K562 (cell line): Measurements from ENCODE around the gene TMPO. TPM values are rescaled to one million over a fixed set of nuclear protein-coding genes. Genes with fewer than 3 reads are reported as not detected.

Experiments
- ATAC-seq: fragments of 200-7000 bp; cut with Tn5 transposase; 3 replicates; pipeline ENCODE4 v1.9.1; 2020; ENCODE audit warnings: moderate library complexity
- BruUV-seq: library from RNA; stranded (reverse); fragments of 400-500 nt; replicated peaks from 2 replicates; lab custom pipeline; 2021; lab: Mats Ljungman, UMichigan
- CTCF ChIA-PET: fragments of 300-600 bp; formaldehyde crosslinking; extraction: SDS; loops from one replicate; lab custom pipeline; 2021; ENCODE audit warnings: low intra/inter-chr PET ratio; lab: Yijun Ruan, JAX
- POLR2A ChIA-PET: fragments of 300-600, 350-650 bp; sonication (Branson Sonifier 250); formaldehyde crosslinking; extraction: SDS; loops from one replicate; lab custom pipeline; 2021; ENCODE audit warnings: antibody characterized with exemption, inconsistent platforms; lab: Yijun Ruan, JAX
- DNase-seq, 4 experiments: peaks; one replicate each; pipeline versions ENCODE4 v3.0.0 to v3.0.0-alpha.2; 2011 to 2018; ENCODE audit warnings: low spot score in 3 of 4, mixed read lengths in 3 of 4; ENCODE audit errors: extremely low read depth in 1 of 4
- FAIRE-seq: peaks from 2 replicates; lab custom pipeline; 2011; peaks lifted over from hg19 to GRCh38; lab: Jason Lieb, UNC
- H2AFZ ChIP-seq: 2 replicates; pipeline ENCODE4 v1.6.0; 2011; ENCODE audit warnings: low read depth, low read length, control low read depth, inconsistent platforms
- H3K27ac ChIP-seq: fragments of 200-600 bp; 3 replicates; pipeline ENCODE4 v1.8.0; 2011; ENCODE audit warnings: low read depth, mild to moderate bottlenecking, control low read depth, inconsistent platforms, low read length, moderate library complexity, mixed read lengths; ENCODE audit errors: extremely low read depth
- H3K27me3 ChIP-seq, 2 experiments: fragments of 300-600 bp in 1 of 2; 2 replicates in 1 of 2; 3 replicates in 1 of 2; pipeline versions ENCODE4 v1.6.0 to v1.8.0; 2011; ENCODE audit warnings: inconsistent platforms in 2 of 2, low read length in 2 of 2, mild to moderate bottlenecking in 1 of 2, mixed read lengths in 1 of 2, moderate library complexity in 1 of 2; ENCODE audit not compliant: control insufficient read depth in 2 of 2, insufficient read depth in 2 of 2
- H3K36me3 ChIP-seq: fragments of 300-600 bp; 3 replicates; pipeline ENCODE4 v1.8.0; 2011; ENCODE audit warnings: mild to moderate bottlenecking, low read length, inconsistent platforms; ENCODE audit not compliant: control insufficient read depth, insufficient read depth
- H3K4me1 ChIP-seq, 2 experiments: fragments of 200-600 bp in 1 of 2; replicated peaks in 1 of 2; 2 replicates in 1 of 2; 3 replicates in 1 of 2; pipeline versions ENCODE4 v1.5.1 to v1.8.0; 2011; ENCODE audit warnings: inconsistent platforms in 2 of 2, low read length in 2 of 2, mild to moderate bottlenecking in 1 of 2, mixed read lengths in 1 of 2, moderate library complexity in 1 of 2; ENCODE audit not compliant: control insufficient read depth in 2 of 2, insufficient read depth in 2 of 2
- H3K4me2 ChIP-seq: 2 replicates; pipeline ENCODE4 v1.6.1; 2011; ENCODE audit warnings: low read length, control low read depth, inconsistent platforms, mixed read lengths; ENCODE audit not compliant: insufficient read depth
- H3K4me3 ChIP-seq: fragments of 200-600 bp; sonication (generic), shearing (Covaris generic); 2 replicates; pipeline ENCODE4 v1.5.1; 2016; ENCODE audit warnings: control low read depth, inconsistent platforms
- H3K79me2 ChIP-seq: fragments of 200-600 bp; 3 replicates; pipeline ENCODE4 v1.8.0; 2011; ENCODE audit warnings: low read length, inconsistent platforms; ENCODE audit not compliant: control insufficient read depth, insufficient read depth
- H3K9ac ChIP-seq, 2 experiments: 2 replicates each; pipeline versions ENCODE4 v1.6.0 to v1.6.1; 2011; ENCODE audit warnings: low read depth in 2 of 2, low read length in 2 of 2, control low read depth in 1 of 2, inconsistent platforms in 1 of 2, mild to moderate bottlenecking in 1 of 2, mixed read lengths in 1 of 2; ENCODE audit not compliant: insufficient read depth in 1 of 2
- H3K9me1 ChIP-seq: one replicate; pipeline ENCODE4 v1.6.0; 2011; ENCODE audit warnings: inconsistent platforms, mild to moderate bottlenecking, low read length, moderate library complexity; ENCODE audit not compliant: control insufficient read depth, insufficient read depth
- H3K9me3 ChIP-seq: replicated peaks from 2 replicates; pipeline ENCODE4 v1.5.1; 2011; ENCODE audit warnings: low read depth, low read length, inconsistent platforms; ENCODE audit not compliant: control insufficient read depth, insufficient read depth
- H4K20me1 ChIP-seq: replicated peaks from 2 replicates; pipeline ENCODE4 v1.6.1; 2011; ENCODE audit warnings: low read length, inconsistent platforms, mixed read lengths; ENCODE audit not compliant: control insufficient read depth, insufficient read depth
- FOXK1 ChIP-seq: sonication (generic); formaldehyde crosslinking; IDR thresholded peaks from 2 replicates; pipeline ENCODE4 v1.8.0; 2022; ENCODE audit warnings: missing genetic modification reagents, mild to moderate bottlenecking, borderline replicate concordance
- POLR2B ChIP-seq: fragments of 450-650 bp; IDR thresholded peaks from 2 replicates; pipeline ENCODE4 v1.6.1; 2018; ENCODE audit warnings: low read depth; ENCODE audit not compliant: partially characterized antibody
- WGBS: fragments of 100-300 bp; shearing (Covaris generic); methylation state at CpG from one replicate; pipeline ENCODE4 v1.1.6; 2016; ENCODE audit warnings: low coverage, mixed read lengths; ENCODE audit not compliant: insufficient coverage; ENCODE audit errors: missing lambda C conversion rate; 5-methylcytosine and 5-hydroxymethylcytosine counted together
- in situ Hi-C: fragments of 300-500 bp; cut with MboI; formaldehyde crosslinking; loops from 4 replicates; pipeline ENCODE4 v1.15.0; 2018; ENCODE audit warnings: inconsistent platforms, mixed read lengths
- intact Hi-C: fragments of 100-400 bp; cut with micrococcal nuclease; formaldehyde crosslinking; loops from 2 replicates; pipeline ENCODE4 v1.14.2; 2022
- polyA plus RNA-seq, 8 experiments: library from polyadenylated mRNA; depleted of rRNA in 4 of 8; stranded (reverse) in 5 of 8; unstranded in 3 of 8; fragments of >200 nt; fragmentation: Nextera tagmentation in 2 of 8; fragmentation: Illumina TruSeq in 1 of 8; extraction: Ambion mirVana in 2 of 8; extraction: Trizol in 1 of 8; gene quantifications; 2 replicates each; pipeline versions ENCODE4 v1.2.1 to v1.2.3, GENCODE V29; 2011 to 2014; ENCODE audit warnings: inconsistent platforms in 1 of 8, missing spikeins in 1 of 8
- total RNA-seq, 7 experiments: library from RNA; depleted of rRNA in 6 of 7; stranded (reverse); fragments of >200 nt in 6 of 7; fragmentation: Illumina TruSeq in 2 of 7; extraction: Trizol in 2 of 7; gene quantifications; 2 replicates each; pipeline versions ENCODE4 v1.2.1 to v1.2.3, GENCODE V29; 2011 to 2021; ENCODE audit warnings: low replicate concordance in 1 of 7
- TF ChIP-seq, protein P1 (sequence below): fragments of 450-650 bp; IDR thresholded peaks from one replicate; pipeline ENCODE4 v1.6.1; 2018; ENCODE audit warnings: mild to moderate bottlenecking, moderate library complexity; ENCODE audit not compliant: partially characterized antibody
- TF ChIP-seq, protein P2 (sequence below): fragments of 450-650 bp; IDR thresholded peaks from 2 replicates; pipeline ENCODE4 v1.6.1; 2016

The TMPO gene
- total and polyA plus RNA-seq, 9 of the 15 experiments (the other 6 are each of a cell fraction or from before 2014, with no cell fraction given), result 62.1 to 263 (median 182) TPM

DNA sequence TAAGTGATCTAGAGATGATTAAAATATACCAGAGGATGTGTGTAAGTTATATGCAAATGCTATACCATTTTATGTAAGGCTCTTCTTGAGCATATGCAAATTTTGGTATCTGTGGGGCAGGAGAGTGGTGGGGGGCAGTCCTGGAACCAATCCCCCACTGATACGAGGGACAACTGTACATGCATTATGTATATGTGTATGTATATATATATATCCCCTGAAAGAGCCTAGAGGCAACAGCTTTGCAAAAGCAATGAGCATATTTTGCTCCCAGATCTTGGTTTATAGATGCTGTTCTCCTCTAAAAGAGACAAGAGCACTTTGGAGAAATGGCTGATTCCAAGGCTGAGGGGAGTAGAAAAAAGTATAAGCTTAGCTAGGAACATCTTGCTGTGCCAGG is 65.7 kb downstream of the TMPO start (continued):
- no peak for TF ChIP-seq POLR2B
- TF ChIP-seq, protein P1, sequence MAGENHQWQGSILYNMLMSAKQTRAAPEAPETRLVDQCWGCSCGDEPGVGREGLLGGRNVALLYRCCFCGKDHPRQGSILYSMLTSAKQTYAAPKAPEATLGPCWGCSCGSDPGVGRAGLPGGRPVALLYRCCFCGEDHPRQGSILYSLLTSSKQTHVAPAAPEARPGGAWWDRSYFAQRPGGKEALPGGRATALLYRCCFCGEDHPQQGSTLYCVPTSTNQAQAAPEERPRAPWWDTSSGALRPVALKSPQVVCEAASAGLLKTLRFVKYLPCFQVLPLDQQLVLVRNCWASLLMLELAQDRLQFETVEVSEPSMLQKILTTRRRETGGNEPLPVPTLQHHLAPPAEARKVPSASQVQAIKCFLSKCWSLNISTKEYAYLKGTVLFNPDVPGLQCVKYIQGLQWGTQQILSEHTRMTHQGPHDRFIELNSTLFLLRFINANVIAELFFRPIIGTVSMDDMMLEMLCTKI, result no peak
- TF ChIP-seq, protein P2, sequence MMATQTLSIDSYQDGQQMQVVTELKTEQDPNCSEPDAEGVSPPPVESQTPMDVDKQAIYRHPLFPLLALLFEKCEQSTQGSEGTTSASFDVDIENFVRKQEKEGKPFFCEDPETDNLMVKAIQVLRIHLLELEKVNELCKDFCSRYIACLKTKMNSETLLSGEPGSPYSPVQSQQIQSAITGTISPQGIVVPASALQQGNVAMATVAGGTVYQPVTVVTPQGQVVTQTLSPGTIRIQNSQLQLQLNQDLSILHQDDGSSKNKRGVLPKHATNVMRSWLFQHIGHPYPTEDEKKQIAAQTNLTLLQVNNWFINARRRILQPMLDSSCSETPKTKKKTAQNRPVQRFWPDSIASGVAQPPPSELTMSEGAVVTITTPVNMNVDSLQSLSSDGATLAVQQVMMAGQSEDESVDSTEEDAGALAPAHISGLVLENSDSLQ, result no peak
- TF ChIP-seq, all 486 proteins: peak for 0

DNA sequence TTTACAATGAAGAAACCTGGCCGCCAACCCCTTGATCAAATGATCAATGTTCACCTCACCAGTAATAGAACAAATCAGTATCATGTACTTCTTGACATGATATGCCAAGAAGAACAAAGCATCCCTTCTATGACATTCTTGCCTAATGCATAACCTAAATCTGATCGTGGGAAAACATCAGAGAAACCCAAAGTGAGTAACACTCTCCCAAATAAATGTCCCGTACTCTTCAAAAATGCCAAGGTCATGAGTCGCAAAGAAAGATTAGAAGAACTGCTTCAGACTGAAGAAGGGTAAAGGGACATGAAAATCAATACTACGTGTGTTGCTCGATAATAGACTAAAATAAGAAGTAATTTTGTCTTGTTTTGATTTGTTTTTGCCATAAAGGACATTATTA is 66.7 kb downstream of the TMPO start:
- H3K27ac ChIP-seq, result no peak overlapping the region
- no peak overlapping the region for H3K9ac ChIP-seq
- no peak overlapping the region for H3K4me3 ChIP-seq
- POLR2A ChIA-PET, result interaction anchor here (0.6 to 1.6 kb wide), 2 partner anchors 11 to 408 kb away, joined by 4 to 5 read pairs; partner anchors contain the start of gene SLC25A3
- CTCF ChIA-PET, result no interaction called here
- no peaks in the 10 kb centered on the region for H3K9me3 ChIP-seq
- in situ Hi-C loops (no loop called here), intact Hi-C loops (no loop called here)
- H3K27me3 ChIP-seq, result no peaks in the 10 kb centered on the region
- no peaks in the 10 kb centered on the region for H4K20me1 ChIP-seq
- H3K36me3 ChIP-seq, result no peaks in the 10 kb centered on the region
- H3K9me1 ChIP-seq, result no peaks in the 10 kb centered on the region
- peaks cover 4 to 15% of the 10 kb centered on the region in 2 experiments; a peak in 3 of 5 replicates for H3K4me1 ChIP-seq
- DNase-seq (no peak), ATAC-seq (no peak), FAIRE-seq (no peak)
- no TSS peak for BruUV-seq
- TF ChIP-seq FOXK1 (CRISPR knock-in tag), result no peak
- H3K79me2 ChIP-seq, result no peaks in the 10 kb centered on the region
- H3K4me2 ChIP-seq, result no peak overlapping the region
- H2AFZ ChIP-seq, result no peak overlapping the region
- 49% methylated on average over 6 of the region's 6 CpGs for WGBS
